Smooth muscle cell (in vitro differentiated cells): Measurements from ENCODE around the gene ACTA1. TPM values are rescaled to one million over a fixed set of nuclear protein-coding genes. Genes with fewer than 3 reads are reported as not detected.

Experiments
- DNase-seq: peaks from one replicate; lab custom pipeline; 2025; ENCODE audit not compliant: unreplicated experiment; lab: John Stamatoyannopoulos, UW
- H2AFZ ChIP-seq: fragments of 200-600 bp; sonication (generic); 2 replicates; pipeline ENCODE4 v1.6.0; 2016; ENCODE audit warnings: antibody characterized with exemption, low read depth, mild to moderate bottlenecking
- H3F3A ChIP-seq: fragments of 200-600 bp; sonication (generic); 2 replicates; pipeline ENCODE4 v1.6.0; 2017; ENCODE audit warnings: antibody characterized with exemption, low read depth
- H3K27ac ChIP-seq: fragments of 200-600 bp; sonication (generic); 2 replicates; pipeline ENCODE4 v1.5.1; 2016; ENCODE audit warnings: low read depth, mild to moderate bottlenecking
- H3K27me3 ChIP-seq: fragments of 200-600 bp; sonication (generic); 2 replicates; pipeline ENCODE4 v1.6.1; 2016; ENCODE audit warnings: low read depth, mild to moderate bottlenecking
- H3K36me3 ChIP-seq: fragments of 200-600 bp; sonication (generic); 2 replicates; pipeline ENCODE4 v1.5.1; 2016; ENCODE audit warnings: low read depth
- H3K4me1 ChIP-seq: fragments of 200-600 bp; sonication (generic); 2 replicates; pipeline ENCODE4 v1.5.1; 2016; ENCODE audit warnings: low read depth
- H3K4me2 ChIP-seq: fragments of 200-600 bp; sonication (generic); 2 replicates; pipeline ENCODE4 v1.6.0; 2016; ENCODE audit warnings: mild to moderate bottlenecking
- H3K4me3 ChIP-seq: fragments of 200-600 bp; sonication (generic); 2 replicates; pipeline ENCODE4 v1.5.1; 2016; ENCODE audit warnings: mild to moderate bottlenecking
- H3K79me2 ChIP-seq: fragments of 200-600 bp; sonication (generic); 2 replicates; pipeline ENCODE4 v1.6.0; 2016; ENCODE audit warnings: low read depth, mild to moderate bottlenecking
- H3K9ac ChIP-seq: fragments of 200-600 bp; sonication (generic); 2 replicates; pipeline ENCODE4 v1.6.0; 2016; ENCODE audit warnings: low read depth
- H3K9me3 ChIP-seq: fragments of 200-600 bp; sonication (generic); replicated peaks from 2 replicates; pipeline ENCODE4 v1.5.1; 2016; ENCODE audit warnings: low read depth
- H4K20me1 ChIP-seq: fragments of 200-600 bp; sonication (generic); 2 replicates; pipeline ENCODE4 v1.6.0; 2016; ENCODE audit warnings: low read depth
- WGBS: methylation state at CpG from one replicate; pipeline ENCODE4 v1.1.7; 2016; ENCODE audit warnings: low lambda C conversion rate; 5-methylcytosine and 5-hydroxymethylcytosine counted together
- polyA plus RNA-seq: library from polyadenylated mRNA; unstranded; fragments of >200 nt; fragmentation: Nextera tagmentation; extraction: Ambion mirVana; gene quantifications from 2 replicates; pipeline ENCODE4 v1.2.1, GENCODE V29; 2016
- total RNA-seq: library from RNA; depleted of rRNA; stranded (reverse); fragments of >200 nt; gene quantifications from 2 replicates; pipeline ENCODE4 v1.2.3, GENCODE V29; 2014
- TF ChIP-seq, protein P1 (sequence below): fragments of 200-600 bp; sonication (generic); IDR thresholded peaks from 2 replicates; pipeline ENCODE4 v1.5.1; 2017; ENCODE audit warnings: borderline replicate concordance, mild to moderate bottlenecking, antibody characterized with exemption; ENCODE audit not compliant: insufficient read depth, poor library complexity, severe bottlenecking

Gene ACTA1
- total and polyA plus RNA-seq, 2 experiments from 2014 or later: 3.7 to 5.1 TPM

DNA sequence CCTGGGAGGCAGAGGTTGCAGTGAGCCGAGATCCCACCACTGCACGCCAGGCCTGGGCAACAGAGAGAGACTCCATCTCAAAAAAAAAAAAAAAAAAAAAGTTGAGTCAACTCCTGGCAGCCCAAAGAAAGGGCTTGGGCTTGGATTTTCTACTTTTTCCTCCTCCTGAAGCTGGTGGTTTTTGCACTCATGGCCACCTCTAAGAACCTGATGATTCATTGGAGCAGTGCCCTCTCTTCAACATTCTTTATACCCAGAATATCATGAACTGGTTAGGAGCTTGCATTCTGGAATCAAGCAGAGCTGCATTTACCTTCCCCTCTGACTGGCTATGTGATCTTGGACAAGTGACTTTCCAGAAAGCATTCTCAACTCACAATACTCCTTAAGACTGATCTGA is 3.5 kb upstream of the ACTA1 start:
- 83% methylated on average over 1 of the region's 2 CpGs for WGBS
- no peak for DNase-seq
- H3K27ac ChIP-seq: no peak overlapping the region

DNA sequence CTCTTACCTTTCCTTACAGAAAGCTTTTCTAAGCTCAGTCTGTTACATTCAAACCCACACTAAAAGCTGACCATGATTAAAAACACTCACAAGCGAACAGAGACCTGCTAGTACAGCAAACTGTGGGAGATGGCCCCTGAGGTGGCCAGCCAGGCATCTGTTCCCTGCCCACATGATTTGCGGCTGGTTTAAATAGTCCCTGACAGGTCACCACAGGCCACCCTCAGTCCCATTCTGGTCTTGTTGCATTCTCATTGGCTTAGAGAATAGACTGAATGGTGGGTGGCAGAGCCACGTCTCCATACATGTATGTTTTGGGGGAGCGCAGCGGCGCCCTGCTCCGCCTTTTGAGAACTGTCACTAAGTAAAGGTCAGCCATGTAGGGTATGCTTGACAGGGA is 2.3 kb upstream of the ACTA1 start:
- TF ChIP-seq, protein P1, sequence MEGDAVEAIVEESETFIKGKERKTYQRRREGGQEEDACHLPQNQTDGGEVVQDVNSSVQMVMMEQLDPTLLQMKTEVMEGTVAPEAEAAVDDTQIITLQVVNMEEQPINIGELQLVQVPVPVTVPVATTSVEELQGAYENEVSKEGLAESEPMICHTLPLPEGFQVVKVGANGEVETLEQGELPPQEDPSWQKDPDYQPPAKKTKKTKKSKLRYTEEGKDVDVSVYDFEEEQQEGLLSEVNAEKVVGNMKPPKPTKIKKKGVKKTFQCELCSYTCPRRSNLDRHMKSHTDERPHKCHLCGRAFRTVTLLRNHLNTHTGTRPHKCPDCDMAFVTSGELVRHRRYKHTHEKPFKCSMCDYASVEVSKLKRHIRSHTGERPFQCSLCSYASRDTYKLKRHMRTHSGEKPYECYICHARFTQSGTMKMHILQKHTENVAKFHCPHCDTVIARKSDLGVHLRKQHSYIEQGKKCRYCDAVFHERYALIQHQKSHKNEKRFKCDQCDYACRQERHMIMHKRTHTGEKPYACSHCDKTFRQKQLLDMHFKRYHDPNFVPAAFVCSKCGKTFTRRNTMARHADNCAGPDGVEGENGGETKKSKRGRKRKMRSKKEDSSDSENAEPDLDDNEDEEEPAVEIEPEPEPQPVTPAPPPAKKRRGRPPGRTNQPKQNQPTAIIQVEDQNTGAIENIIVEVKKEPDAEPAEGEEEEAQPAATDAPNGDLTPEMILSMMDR: no peak
- peaks cover 35% of the 10 kb centered on the region for H3K27me3 ChIP-seq
- 82% methylated on average over 7 of the region's 7 CpGs for WGBS

More for the DNA sequence above, 3.5 kb upstream of the ACTA1 start:
- TF ChIP-seq, protein P1: no peak
- Histone ChIP-seq H3K36me3 (no peaks in the 10 kb centered on the region), H3K9ac (no peak overlapping the region), H3K4me3 (no peak overlapping the region), H3F3A (peaks cover 9% of the 10 kb centered on the region), H3K9me3 (no peaks in the 10 kb centered on the region), H3K27me3 (peaks cover 35% of the 10 kb centered on the region), H3K4me1 (peaks cover 5% of the 10 kb centered on the region), H2AFZ (no peak overlapping the region), H4K20me1 (no peaks in the 10 kb centered on the region), H3K4me2 (no peak overlapping the region), H3K79me2 (no peaks in the 10 kb centered on the region)

DNA sequence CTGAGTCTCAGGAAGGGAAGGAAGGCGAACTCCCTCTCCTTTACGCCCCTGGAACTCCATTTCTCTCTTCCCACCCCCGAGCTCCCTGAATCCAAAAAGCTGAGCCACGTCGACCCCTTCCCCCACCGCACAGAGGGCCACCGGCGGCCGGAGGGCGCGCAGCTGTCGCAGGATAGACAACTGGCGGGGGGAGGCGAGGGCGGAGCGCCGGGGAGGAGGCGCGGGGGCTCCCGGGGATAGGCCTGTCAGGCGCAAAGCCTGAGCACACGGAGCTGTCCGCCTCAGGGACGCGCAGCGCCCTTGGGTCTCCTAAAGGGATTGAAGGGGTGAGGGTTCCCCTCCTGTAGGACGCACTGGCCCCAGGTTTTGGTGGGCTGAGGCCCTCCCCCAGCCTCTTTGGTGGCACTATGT is 752 bp upstream of the ACTA1 start:
- Histone ChIP-seq H3K79me2 (no peaks in the 10 kb centered on the region), H3K4me2 (peak overlapping the region; percentile 77), H3K36me3 (no peaks in the 10 kb centered on the region), H3K4me3 (peak overlapping the region; percentile 2), H3K4me1 (peaks cover 5% of the 10 kb centered on the region), H3K9me3 (no peaks in the 10 kb centered on the region), H3K27me3 (peaks cover 35% of the 10 kb centered on the region), H3K9ac (no peak overlapping the region), H3K27ac (no peak overlapping the region), H3F3A (no peaks in the 10 kb centered on the region), H4K20me1 (no peaks in the 10 kb centered on the region), H2AFZ (no peak overlapping the region)
- WGBS: 5% methylated on average over 25 of the region's 27 CpGs
- DNase-seq: no peak
- TF ChIP-seq, protein P1: no peak

More for the DNA sequence above, 2.3 kb upstream of the ACTA1 start:
- H3K79me2 ChIP-seq: no peaks in the 10 kb centered on the region
- no peak overlapping the region for H3K4me2 ChIP-seq
- H3K4me3 ChIP-seq: no peak overlapping the region
- H3K4me1 ChIP-seq: peaks cover 5% of the 10 kb centered on the region
- H4K20me1 ChIP-seq: no peaks in the 10 kb centered on the region
- no peak for DNase-seq
- no peaks in the 10 kb centered on the region for H3K36me3 ChIP-seq
- no peaks in the 10 kb centered on the region for H3K9me3 ChIP-seq
- H3K27ac ChIP-seq: no peak overlapping the region
- H2AFZ ChIP-seq: no peak overlapping the region
- no peaks in the 10 kb centered on the region for H3F3A ChIP-seq
- no peak overlapping the region for H3K9ac ChIP-seq

DNA sequence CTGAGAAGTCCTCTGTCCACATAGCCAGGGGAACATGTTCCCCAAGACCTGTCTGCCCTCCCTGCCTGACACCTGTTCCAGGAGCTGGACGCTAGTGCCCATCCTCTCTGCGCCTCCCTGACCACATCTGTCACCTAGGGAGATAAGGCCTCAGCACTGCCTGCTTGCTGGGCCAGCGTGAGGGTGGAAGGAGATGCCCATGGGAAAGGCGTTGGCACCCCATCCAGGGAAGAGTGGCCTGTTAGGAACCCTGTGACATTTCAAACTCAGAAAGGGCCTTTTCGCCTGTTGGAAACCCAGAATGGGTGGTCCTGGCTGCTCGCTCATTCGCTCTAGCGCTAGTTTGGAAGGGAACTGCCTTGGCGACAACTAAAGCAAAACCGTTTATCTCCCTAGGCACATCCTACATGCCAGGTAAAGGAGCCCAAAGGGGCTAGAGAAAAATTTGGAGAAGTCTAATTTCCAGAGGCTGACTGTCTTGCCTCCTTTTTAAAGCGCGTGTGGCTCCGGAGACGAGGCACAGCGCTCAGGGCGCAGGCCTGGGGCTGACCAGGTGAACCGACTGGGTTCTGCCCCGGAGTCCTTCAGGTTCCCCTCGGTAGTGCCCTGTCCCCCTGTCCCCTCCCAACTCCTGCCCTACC is 410 bp downstream of the ACTA1 start:
- Histone ChIP-seq H3K27ac (no peak overlapping the region), H3K27me3 (peaks cover 35% of the 10 kb centered on the region), H3K9ac (no peak overlapping the region), H3K36me3 (no peaks in the 10 kb centered on the region), H3K4me1 (peaks cover 5% of the 10 kb centered on the region), H2AFZ (no peak overlapping the region), H3K4me3 (no peak overlapping the region), H3F3A (no peaks in the 10 kb centered on the region), H4K20me1 (no peaks in the 10 kb centered on the region), H3K9me3 (no peaks in the 10 kb centered on the region), H3K4me2 (no peak overlapping the region), H3K79me2 (no peaks in the 10 kb centered on the region)
- WGBS: 57% methylated on average over 19 of the region's 19 CpGs
- no peak for DNase-seq
- TF ChIP-seq, protein P1: no peak
